Suprapubic skin (tissue), 4 donors: ENCODE data around the gene TSACC.

Source experiments
- CTCF ChIP-seq, 2 donors: fragments of 200-600 bp in 1 of 2; fragments of 450-650 bp in 1 of 2; sonication (generic) in 1 of 2; IDR thresholded peaks; one replicate each; pipeline ENCODE4 v1.5.1; 2016 to 2019; ENCODE audit warnings: antibody characterized with exemption in 2 of 2, mild to moderate bottlenecking in 1 of 2, moderate library complexity in 1 of 2
- POLR2A ChIP-seq, 2 donors: fragments of 450-650 bp; IDR thresholded peaks; one replicate each; pipeline ENCODE4 v1.6.1; 2017; ENCODE audit warnings: antibody characterized with exemption in 2 of 2, mild to moderate bottlenecking in 2 of 2, moderate library complexity in 2 of 2
- POLR2AphosphoS5 ChIP-seq, 3 donors: sonication (generic); formaldehyde crosslinking; IDR thresholded peaks; one replicate each; pipeline ENCODE4 v1.6.1; 2017; ENCODE audit warnings: antibody characterized with exemption in 3 of 3

DNA sequence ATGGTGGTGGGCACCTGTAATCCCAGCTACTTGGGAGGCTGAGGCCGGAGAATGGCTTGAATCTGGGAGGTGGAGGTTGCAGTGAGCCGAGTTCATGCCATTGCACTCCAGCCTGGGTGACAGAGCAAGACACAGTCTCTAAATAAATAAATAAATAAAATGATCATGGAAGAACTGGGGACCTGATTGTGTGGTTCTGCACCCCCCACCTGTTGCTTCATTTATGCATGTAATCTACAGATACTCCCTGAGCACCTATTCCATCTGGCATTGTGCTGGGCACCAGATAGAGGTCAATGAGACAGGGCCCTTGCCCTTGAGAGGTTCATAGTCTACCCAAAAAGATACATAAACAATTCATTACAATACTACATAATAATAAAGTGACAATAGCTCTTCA, 19.7 kb downstream of the TSACC start:
- TF ChIP-seq CTCF (IDR thresholded peaks at IDR 0.05) (no peak), POLR2A (IDR thresholded peaks at IDR 0.05) (no peak), POLR2AphosphoS5 (IDR thresholded peaks at IDR 0.05) (no peak)
